GM18498 (cell line): ENCODE data around the gene ZMAT5.

Source experiments
- ATAC-seq: cut with Tn5 transposase; IDR thresholded peaks from one replicate; pipeline ENCODE4 v1.9.1; 2021; ENCODE audit warnings: mild to moderate bottlenecking, moderate library complexity; ENCODE audit not compliant: unreplicated experiment

The ZMAT5 gene

GRCh38 chr22:29710922-29711593 is 55.7 kb downstream of the ZMAT5 start:
- ATAC-seq, result no peak

DNA sequence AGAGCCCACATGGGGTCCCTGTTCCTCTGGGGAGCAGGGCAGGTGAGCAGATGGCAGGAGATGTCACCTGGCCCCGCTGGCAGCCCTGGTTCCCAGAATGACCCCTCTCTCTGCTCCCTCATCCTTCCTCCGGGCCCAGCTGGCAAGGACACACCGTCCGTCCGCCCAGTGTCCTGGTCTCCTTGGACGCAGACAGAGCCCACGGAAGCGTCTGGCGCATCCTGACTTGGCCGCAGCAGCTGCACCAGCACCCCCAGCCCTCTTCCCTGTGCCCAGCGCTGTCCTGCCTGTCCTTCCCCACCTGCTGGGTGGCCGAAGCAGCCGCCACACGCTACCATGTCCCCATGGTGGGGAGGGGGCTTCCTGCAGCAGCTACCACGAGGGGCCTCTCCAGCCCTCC is 56.6 kb downstream of the ZMAT5 start:
- no peak for ATAC-seq

DNA sequence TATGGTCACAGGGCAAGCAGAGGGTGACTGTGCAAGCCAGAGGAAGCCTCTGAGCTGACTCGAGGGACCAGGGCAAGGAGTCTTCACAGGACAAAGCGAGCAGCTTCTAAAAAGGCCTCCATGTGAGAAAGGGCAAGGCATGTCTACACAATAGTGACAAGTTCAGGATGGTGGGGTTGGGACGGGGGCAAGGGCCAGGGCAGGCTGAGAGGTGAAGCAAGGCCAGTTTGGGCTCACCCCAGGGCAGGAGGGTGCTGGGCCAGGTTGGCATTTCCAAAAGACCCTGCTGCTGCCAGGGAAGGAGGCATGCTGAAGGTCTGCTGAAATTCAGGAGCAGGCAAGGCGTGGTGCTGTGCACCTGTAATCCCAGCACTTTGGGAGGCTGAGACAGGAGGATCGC is 59.3 kb downstream of the ZMAT5 start:
- ATAC-seq, result no peak

DNA sequence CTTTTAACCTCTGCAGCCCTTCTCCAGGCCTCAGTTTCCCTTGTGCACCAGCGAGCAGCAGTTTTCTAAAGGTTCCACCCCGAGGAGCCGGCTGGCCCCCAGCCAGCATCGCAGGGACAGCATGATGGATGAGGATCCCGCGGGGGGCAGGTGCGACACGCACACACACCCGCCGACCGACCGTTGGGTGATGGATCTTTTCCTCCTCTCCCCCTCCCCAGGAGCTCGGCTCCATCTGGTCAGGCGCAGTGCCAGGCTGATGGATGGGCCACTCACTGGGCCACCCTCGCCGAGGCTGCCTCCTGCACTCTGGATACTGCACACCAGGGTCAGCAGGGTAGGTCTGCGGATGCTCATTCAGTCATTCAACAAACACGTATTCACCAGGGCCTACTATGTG is 59.8 kb downstream of the ZMAT5 start:
- ATAC-seq, result no peak

GRCh38 chr22:29706486-29706885 is 60.3 kb downstream of the ZMAT5 start:
- no peak for ATAC-seq

DNA sequence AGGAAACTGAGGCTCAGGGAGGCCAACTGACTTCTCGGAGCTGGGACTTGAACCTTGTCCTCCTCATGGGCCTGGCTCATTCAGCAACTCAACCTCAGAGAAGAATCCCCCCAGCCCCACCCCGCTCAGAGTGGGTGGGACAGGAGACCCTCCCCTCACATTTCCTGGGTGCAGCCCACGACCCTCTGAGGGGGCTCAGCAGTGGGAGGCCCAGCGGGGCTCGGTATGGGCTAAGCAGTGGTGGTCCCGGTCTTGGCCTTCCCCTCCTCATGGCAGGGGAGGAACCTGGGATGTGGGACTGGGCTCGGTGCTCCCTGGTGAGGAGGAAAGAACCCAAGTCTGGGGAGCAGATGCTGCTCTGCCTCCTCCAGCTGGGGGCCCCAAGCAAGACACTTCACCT is 61.2 kb downstream of the ZMAT5 start:
- no peak for ATAC-seq

- no peak for ATAC-seq
Measured at GRCh38 chr22:29704528-29705285, 62.1 kb downstream of the ZMAT5 start.

GRCh38 chr22:29703569-29704195 is 63.1 kb downstream of the ZMAT5 start:
- no peak for ATAC-seq

DNA sequence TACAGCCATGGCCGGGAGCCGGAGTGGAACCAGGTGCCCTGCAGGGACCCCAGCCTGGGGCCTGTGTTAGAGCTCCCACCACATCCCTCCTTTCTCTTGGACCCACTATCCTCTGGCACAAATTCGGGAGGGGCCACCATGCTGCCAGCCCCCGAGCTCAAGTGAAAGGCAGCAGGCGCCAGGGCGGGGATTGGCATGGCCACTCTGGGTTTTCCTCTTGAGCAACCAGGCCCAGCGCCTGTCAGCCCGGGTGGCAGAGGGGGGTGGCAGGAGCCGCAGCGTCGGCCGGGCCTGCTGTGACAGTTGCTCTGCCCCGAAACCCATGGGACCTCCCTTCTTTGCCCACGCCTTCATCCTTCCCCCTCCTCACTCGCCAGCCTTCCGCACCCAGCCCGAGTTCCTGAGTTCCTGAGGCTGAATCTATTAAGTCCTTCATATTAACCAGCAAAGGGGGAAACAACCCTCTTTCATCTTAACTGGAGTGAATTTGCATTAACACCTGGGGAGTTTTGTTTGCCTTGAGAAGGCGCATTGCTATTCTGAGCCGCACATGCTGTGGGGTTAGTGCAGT is 63.8 kb downstream of the ZMAT5 start:
- no peak for ATAC-seq

- ATAC-seq, result no peak
Measured at GRCh38 chr22:29702000-29702930, 64.5 kb downstream of the ZMAT5 start.

- no peak for ATAC-seq
Measured at GRCh38 chr22:29701155-29701999, 65.4 kb downstream of the ZMAT5 start.

DNA sequence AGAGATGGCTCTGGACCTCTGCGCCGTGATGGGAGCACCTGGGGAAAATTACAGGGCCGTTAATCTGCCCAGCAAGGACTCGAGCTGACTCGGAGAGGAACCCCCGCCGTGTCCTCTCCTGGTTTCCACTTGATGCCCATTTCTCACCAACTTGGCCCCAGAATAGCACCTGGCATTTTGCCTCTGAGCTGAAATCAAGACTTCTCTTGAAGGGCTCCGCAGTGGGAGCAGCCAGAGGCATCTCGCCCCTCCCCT is 66.0 kb downstream of the ZMAT5 start:
- ATAC-seq, result no peak

GRCh38 chr22:29700206-29700899 is 66.5 kb downstream of the ZMAT5 start:
- ATAC-seq, result no peak

- no peak for ATAC-seq
Measured at GRCh38 chr22:29697853-29698598, 68.8 kb downstream of the ZMAT5 start.

DNA sequence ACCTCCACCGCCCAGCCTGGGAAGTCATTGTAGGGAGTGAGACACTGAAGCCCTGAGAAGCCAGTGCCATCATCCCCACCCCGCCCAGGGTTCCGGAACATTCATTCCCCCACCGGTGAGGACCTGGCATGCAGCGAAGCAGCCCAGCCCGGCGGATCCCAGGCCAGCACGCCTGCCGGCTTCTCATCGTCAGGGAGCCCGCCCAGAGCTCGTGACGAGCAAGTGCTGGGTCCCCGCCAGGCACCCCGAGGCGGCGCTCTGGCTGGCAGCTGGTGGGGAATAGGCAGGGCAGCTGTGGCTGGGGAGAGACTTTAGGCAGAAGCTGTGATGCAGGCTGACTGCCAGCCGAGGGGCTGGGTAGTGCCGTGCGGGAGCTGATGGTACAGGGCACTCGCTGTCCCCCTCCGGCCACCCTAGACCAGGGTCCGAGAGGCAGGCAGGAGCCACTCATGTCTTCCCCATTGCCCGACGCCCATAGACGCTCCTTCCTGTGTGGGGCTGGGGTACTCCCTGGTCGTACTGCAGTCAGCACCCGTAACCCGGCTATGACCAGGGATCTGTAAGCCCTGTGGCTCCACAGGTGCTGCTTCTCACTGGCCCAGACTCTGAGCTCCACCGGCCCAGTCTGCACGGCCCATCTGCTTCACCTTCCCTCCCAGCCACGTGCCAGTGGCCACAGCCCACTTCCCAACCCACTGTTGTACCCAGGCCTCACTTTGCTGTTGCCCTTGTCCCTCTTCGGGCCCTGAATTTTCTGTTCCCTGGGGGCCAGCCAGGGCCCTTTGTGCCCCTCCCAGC is 71.5 kb downstream of the ZMAT5 start:
- no peak for ATAC-seq

DNA sequence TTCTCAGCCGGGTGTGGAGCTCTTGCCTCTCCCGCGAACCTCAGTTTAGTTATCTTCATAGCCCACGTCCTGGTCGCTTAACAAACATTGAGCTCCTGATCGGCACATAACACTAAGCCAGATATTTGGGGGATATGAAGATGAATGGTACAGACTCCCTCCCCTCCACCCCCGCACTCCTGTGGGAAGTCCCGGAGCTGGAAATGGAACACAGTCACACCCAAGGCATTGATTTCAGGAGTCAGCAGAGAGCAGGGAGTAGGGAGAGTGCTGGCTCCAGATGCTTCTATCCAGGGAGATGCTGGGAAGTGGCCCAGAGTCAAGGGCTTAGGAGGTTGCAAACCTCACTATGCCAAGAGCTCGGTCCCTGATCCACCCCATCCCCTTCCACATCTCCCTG is 73.1 kb downstream of the ZMAT5 start:
- ATAC-seq, result no peak

GRCh38 chr22:29693161-29693560 is 73.6 kb downstream of the ZMAT5 start:
- no peak for ATAC-seq

DNA sequence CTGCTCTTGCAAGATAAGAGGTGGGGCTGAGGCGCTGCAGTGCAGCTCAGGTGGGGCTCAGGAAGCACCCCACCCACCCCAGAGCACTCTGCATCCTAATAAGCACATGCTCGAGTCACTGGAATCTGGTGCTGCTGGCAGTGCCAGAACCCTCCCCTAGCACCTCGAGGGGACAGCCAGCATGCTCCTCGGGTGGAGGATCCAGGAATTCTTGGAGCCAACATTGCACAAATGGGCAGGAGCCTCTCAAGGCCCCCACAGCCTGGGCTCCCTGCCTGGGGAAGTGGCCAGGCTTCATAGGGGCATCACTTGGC is 74.5 kb downstream of the ZMAT5 start:
- ATAC-seq, result no peak
